Measurements from ENCODE around the gene CHMP2A. TPM values are rescaled to one million over a fixed set of nuclear protein-coding genes. Genes with fewer than 3 reads are reported as not detected.

The CHMP2A gene
- total RNA-seq, 1 experiment from 2014 or later, result 154 TPM

- BruUV-seq (replicated peaks), result no TSS peak
- intact Hi-C loops (cut with micrococcal nuclease), result no loop called here
- Mint-ChIP-seq H3K27me3 (ENCODE audit: insufficient read depth, unreplicated experiment) (no peaks in the 10 kb centered on the region), H3K27ac (ENCODE audit: low read depth, unreplicated experiment) (peak overlapping the region; percentile 100), H3K4me3 (ENCODE audit: unreplicated experiment) (peak overlapping the region; percentile 83), H3K36me3 (ENCODE audit: insufficient read depth, unreplicated experiment) (peaks cover 28% of the 10 kb centered on the region), H3K4me1 (ENCODE audit: insufficient read depth, unreplicated experiment) (peaks cover 27% of the 10 kb centered on the region), H3K9me3 (ENCODE audit: unreplicated experiment) (no peaks in the 10 kb centered on the region)
- DNase-seq (ENCODE audit: unreplicated experiment), result no peak
- ChIA-PET CTCF (interaction anchor here (0.6 to 5.7 kb wide), 22 partner anchors 9 to 1415 kb away, joined by 3 to 43 read pairs (median 4); partner anchors contain the start of genes CHMP2A and TRIM28), POLR2A (interaction anchor here (0.7 to 6.7 kb wide), 30 partner anchors 9 to 1109 kb away, joined by 3 to 194 read pairs (median 5); partner anchors contain the start of genes CHMP2A, MZF1, RNF225 and RPS5)
- no peak for TF ChIP-seq CTCF (IDR thresholded peaks at IDR 0.05; ENCODE audit: unreplicated experiment)
Measured at GRCh38 chr19:58520257-58520599, 34.7 kb downstream of the CHMP2A start.

- Mint-ChIP-seq H3K36me3 (ENCODE audit: insufficient read depth, unreplicated experiment) (peaks cover 29% of the 10 kb centered on the region), H3K27me3 (ENCODE audit: insufficient read depth, unreplicated experiment) (no peaks in the 10 kb centered on the region), H3K9me3 (ENCODE audit: unreplicated experiment) (no peaks in the 10 kb centered on the region), H3K4me3 (ENCODE audit: unreplicated experiment) (peak within 1 kb of the TSS; percentile 83), H3K4me1 (ENCODE audit: insufficient read depth, unreplicated experiment) (peaks cover 27% of the 10 kb centered on the region), H3K27ac (ENCODE audit: low read depth, unreplicated experiment) (peak within 1 kb of the TSS; percentile 100)
- TF ChIP-seq CTCF (IDR thresholded peaks at IDR 0.05; ENCODE audit: unreplicated experiment), result peak; percentile 86
- ChIA-PET CTCF (interaction anchor here (0.6 to 5.7 kb wide), 33 partner anchors 9 to 1414 kb away, joined by 3 to 43 read pairs (median 4); partner anchors contain the start of genes CHMP2A, TRIM28 and ZNF324B), POLR2A (interaction anchor here (0.5 to 6.7 kb wide), 33 partner anchors 9 to 1183 kb away, joined by 3 to 194 read pairs (median 5); partner anchors contain the start of genes CHMP2A, MZF1, RNF225 and RPS5)
- BruUV-seq (replicated peaks), result TSS peak; percentile 69
- intact Hi-C loops (cut with micrococcal nuclease), result loop anchor here (1.0 to 2.0 kb wide), 3 partner anchors 25 to 157 kb away; partner anchors contain the start of genes CHMP2A, TRIM28 and ZNF497
- DNase-seq (ENCODE audit: unreplicated experiment), result peak; percentile 98
Measured at GRCh38 chr19:58519355-58520256, 35.3 kb downstream of the CHMP2A start, which contains the start of gene ZBTB45. ZBTB45 (minus strand) TSS chr19:58519810; CDS start chr19:58517673, 2,137 bp downstream.

GRCh38 chr19:58519087-58519354 is 35.9 kb downstream of the CHMP2A start:
- ChIA-PET CTCF (interaction anchor here (0.6 to 5.7 kb wide), 23 partner anchors 10 to 1063 kb away, joined by 3 to 43 read pairs (median 4); partner anchors contain the start of genes CHMP2A, TRIM28 and ZNF324B), POLR2A (interaction anchor here (0.5 to 6.7 kb wide), 15 partner anchors 13 to 1182 kb away, joined by 3 to 194 read pairs (median 7); partner anchors contain the start of genes CHMP2A, TRIM28, UBE2M and ZNF497)
- H3K27me3 Mint-ChIP-seq (ENCODE audit: insufficient read depth, unreplicated experiment), result no peaks in the 10 kb centered on the region
- no TSS peak for BruUV-seq (replicated peaks)
- H3K27ac Mint-ChIP-seq (ENCODE audit: low read depth, unreplicated experiment), result peak overlapping the region; percentile 100
- H3K4me1 Mint-ChIP-seq (ENCODE audit: insufficient read depth, unreplicated experiment), result peaks cover 27% of the 10 kb centered on the region
- peaks cover 35% of the 10 kb centered on the region for H3K36me3 Mint-ChIP-seq (ENCODE audit: insufficient read depth, unreplicated experiment)
- no peak for TF ChIP-seq CTCF (IDR thresholded peaks at IDR 0.05; ENCODE audit: unreplicated experiment)
- no peaks in the 10 kb centered on the region for H3K9me3 Mint-ChIP-seq (ENCODE audit: unreplicated experiment)
- DNase-seq (ENCODE audit: unreplicated experiment), result peak; percentile 80
- intact Hi-C loops (cut with micrococcal nuclease), result loop anchor here (1.0 to 2.0 kb wide), 3 partner anchors 25 to 157 kb away; partner anchors contain the start of genes CHMP2A, TRIM28 and ZNF497
- H3K4me3 Mint-ChIP-seq (ENCODE audit: unreplicated experiment), result peak overlapping the region; percentile 83
